Measurements from ENCODE around the gene ZNF81.

Gene ZNF81

GRCh38 chrX:47859686-47860085, 23.0 kb downstream of the ZNF81 start:
- TF ChIP-seq CTCF (IDR thresholded peaks at IDR 0.05): no peak

GRCh38 chrX:47862680-47863079, 26.0 kb downstream of the ZNF81 start:
- TF ChIP-seq CTCF (IDR thresholded peaks at IDR 0.05): no peak

- TF ChIP-seq CTCF (IDR thresholded peaks at IDR 0.05): no peak
Observed at GRCh38 chrX:47863187-47863586, 26.5 kb downstream of the ZNF81 start.

- no peak for TF ChIP-seq CTCF (IDR thresholded peaks at IDR 0.05)
Observed at GRCh38 chrX:47864300-47864699, 27.6 kb downstream of the ZNF81 start.

- no peak for TF ChIP-seq CTCF (IDR thresholded peaks at IDR 0.05)
Observed at GRCh38 chrX:47864785-47865184, 28.1 kb downstream of the ZNF81 start.

GRCh38 chrX:47873123-47873522, 36.4 kb downstream of the ZNF81 start:
- TF ChIP-seq CTCF (IDR thresholded peaks at IDR 0.05): no peak

GRCh38 chrX:47877327-47877726, 40.6 kb downstream of the ZNF81 start:
- no peak for TF ChIP-seq CTCF (IDR thresholded peaks at IDR 0.05)

GRCh38 chrX:47878198-47878597, 41.5 kb downstream of the ZNF81 start:
- no peak for TF ChIP-seq CTCF (IDR thresholded peaks at IDR 0.05)
